ENCODE results near the gene MGAT5B. TPM values are rescaled to one million over a fixed set of nuclear protein-coding genes. Genes with fewer than 3 reads are reported as not detected.

MGAT5B gene
- total and polyA plus RNA-seq, 2 of the 13 experiments (the other 11 are each of a cell fraction or from before 2014, with no cell fraction given) = 0.07 to 0.13 TPM

DNA sequence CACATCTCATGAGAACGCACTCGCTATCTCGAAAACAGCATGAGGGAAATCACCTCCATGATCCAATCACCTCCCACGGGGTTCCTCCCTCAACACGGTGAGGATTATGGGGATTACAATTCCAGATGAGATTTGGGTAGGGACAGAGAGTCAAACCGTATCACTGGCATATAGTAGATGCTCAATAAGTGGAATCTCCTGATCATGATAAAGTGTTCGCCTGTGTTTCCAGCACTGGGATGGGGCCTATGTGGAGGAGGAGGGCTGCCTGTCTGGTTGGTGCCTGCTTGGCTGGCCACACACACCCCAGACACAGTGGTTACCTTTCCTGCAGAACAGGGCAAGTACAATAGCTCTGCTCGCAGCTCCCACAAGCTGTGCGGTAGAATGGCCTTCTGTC, 6.1 kb upstream of the MGAT5B start:
- Histone ChIP-seq H3K4me2 (ENCODE audit: low read depth, low read length) (no peak overlapping the region), H4K20me1 (ENCODE audit: insufficient read depth, low read length) (peaks cover 3% of the 10 kb centered on the region; the same call in 1 of the 2 replicates), H3K4me3 (replicated peaks in 1 of 3; ENCODE audit: insufficient read depth in 1 of 3, low read depth in 2 of 3, low read length in 3 of 3) (no peak overlapping the region), H3K36me3 (replicated peaks in 1 of 2; ENCODE audit: control insufficient read depth in 1 of 2, insufficient read depth in 2 of 2, low read length in 2 of 2) (no peaks in the 10 kb centered on the region), H3K4me1 (ENCODE audit: insufficient read depth, low read length) (peaks cover 6% of the 10 kb centered on the region; the same call in 1 of the 2 replicates), H3K79me2 (ENCODE audit: insufficient read depth, low read length) (no peaks in the 10 kb centered on the region), H3K9me3 (ENCODE audit: low read length) (no peaks in the 10 kb centered on the region), H3K9ac (ENCODE audit: insufficient read depth, low read depth, low read length) (no peak overlapping the region), H3K27me3 (ENCODE audit: control insufficient read depth in 1 of 2, insufficient read depth in 2 of 2, low read length in 2 of 2) (peaks cover 18 to 80% of the 10 kb centered on the region in 2 experiments), H3K27ac (ENCODE audit: extremely low read length, insufficient read depth, low read length) (no peak overlapping the region), H2AFZ (ENCODE audit: low read length) (no peak overlapping the region)
- ChIA-PET CTCF (ENCODE audit: low intra/inter-chr PET ratio, low total read pairs) (no interaction called here), POLR2A (no interaction called here)
- no peak for DNase-seq (ENCODE audit: low spot score)
- 51% methylated on average over 9 of the region's 9 CpGs for WGBS (ENCODE audit: low lambda C conversion rate)
- intact Hi-C loops (cut with micrococcal nuclease; ENCODE audit: unreplicated experiment) = no loop called here
- no peak for ATAC-seq
- TF ChIP-seq ZNF530 (CRISPR knock-in tag; IDR thresholded peaks at IDR 0.05; ENCODE audit: low read depth) (no peak), ZNF543 (CRISPR knock-in tag; IDR thresholded peaks at IDR 0.05) (no peak), ZNF232 (CRISPR knock-in tag; IDR thresholded peaks at IDR 0.05; ENCODE audit: borderline replicate concordance) (no peak), ZNF225 (CRISPR knock-in tag; IDR thresholded peaks at IDR 0.05) (no peak), FOXO1 (CRISPR knock-in tag; IDR thresholded peaks at IDR 0.05) (no peak), YEATS2 (CRISPR knock-in tag; IDR thresholded peaks at IDR 0.05; ENCODE audit: borderline replicate concordance) (no peak), MBD4 (IDR thresholded peaks at IDR 0.05; ENCODE audit: borderline replicate concordance, low read length) (no peak), KLF11 (CRISPR knock-in tag; IDR thresholded peaks at IDR 0.05) (no peak)
- TF ChIP-seq, protein P1, sequence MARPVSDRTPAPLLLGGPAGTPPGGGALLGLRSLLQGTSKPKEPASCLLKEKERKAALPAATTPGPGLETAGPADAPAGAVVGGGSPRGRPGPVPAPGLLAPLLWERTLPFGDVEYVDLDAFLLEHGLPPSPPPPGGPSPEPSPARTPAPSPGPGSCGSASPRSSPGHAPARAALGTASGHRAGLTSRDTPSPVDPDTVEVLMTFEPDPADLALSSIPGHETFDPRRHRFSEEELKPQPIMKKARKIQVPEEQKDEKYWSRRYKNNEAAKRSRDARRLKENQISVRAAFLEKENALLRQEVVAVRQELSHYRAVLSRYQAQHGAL (CRISPR knock-in tag; IDR thresholded peaks at IDR 0.05; ENCODE audit: not compliant biosample characterization) = no peak
- TF ChIP-seq, protein P2, sequence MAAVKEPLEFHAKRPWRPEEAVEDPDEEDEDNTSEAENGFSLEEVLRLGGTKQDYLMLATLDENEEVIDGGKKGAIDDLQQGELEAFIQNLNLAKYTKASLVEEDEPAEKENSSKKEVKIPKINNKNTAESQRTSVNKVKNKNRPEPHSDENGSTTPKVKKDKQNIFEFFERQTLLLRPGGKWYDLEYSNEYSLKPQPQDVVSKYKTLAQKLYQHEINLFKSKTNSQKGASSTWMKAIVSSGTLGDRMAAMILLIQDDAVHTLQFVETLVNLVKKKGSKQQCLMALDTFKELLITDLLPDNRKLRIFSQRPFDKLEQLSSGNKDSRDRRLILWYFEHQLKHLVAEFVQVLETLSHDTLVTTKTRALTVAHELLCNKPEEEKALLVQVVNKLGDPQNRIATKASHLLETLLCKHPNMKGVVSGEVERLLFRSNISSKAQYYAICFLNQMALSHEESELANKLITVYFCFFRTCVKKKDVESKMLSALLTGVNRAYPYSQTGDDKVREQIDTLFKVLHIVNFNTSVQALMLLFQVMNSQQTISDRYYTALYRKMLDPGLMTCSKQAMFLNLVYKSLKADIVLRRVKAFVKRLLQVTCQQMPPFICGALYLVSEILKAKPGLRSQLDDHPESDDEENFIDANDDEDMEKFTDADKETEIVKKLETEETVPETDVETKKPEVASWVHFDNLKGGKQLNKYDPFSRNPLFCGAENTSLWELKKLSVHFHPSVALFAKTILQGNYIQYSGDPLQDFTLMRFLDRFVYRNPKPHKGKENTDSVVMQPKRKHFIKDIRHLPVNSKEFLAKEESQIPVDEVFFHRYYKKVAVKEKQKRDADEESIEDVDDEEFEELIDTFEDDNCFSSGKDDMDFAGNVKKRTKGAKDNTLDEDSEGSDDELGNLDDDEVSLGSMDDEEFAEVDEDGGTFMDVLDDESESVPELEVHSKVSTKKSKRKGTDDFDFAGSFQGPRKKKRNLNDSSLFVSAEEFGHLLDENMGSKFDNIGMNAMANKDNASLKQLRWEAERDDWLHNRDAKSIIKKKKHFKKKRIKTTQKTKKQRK (IDR thresholded peaks at IDR 0.05; ENCODE audit: low read length) = no peak
- TF ChIP-seq, protein P3, sequence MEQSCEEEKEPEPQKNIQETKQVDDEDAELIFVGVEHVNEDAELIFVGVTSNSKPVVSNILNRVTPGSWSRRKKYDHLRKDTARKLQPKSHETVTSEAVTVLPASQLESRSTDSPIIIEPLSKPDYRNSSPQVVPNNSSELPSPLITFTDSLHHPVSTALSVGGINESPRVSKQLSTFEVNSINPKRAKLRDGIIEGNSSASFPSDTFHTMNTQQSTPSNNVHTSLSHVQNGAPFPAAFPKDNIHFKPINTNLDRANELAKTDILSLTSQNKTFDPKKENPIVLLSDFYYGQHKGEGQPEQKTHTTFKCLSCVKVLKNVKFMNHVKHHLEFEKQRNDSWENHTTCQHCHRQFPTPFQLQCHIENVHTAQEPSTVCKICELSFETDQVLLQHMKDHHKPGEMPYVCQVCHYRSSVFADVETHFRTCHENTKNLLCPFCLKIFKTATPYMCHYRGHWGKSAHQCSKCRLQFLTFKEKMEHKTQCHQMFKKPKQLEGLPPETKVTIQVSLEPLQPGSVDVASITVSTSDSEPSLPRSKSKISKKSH (CRISPR knock-in tag; IDR thresholded peaks at IDR 0.05; ENCODE audit: borderline replicate concordance) = no peak
- TF ChIP-seq, protein P4, sequence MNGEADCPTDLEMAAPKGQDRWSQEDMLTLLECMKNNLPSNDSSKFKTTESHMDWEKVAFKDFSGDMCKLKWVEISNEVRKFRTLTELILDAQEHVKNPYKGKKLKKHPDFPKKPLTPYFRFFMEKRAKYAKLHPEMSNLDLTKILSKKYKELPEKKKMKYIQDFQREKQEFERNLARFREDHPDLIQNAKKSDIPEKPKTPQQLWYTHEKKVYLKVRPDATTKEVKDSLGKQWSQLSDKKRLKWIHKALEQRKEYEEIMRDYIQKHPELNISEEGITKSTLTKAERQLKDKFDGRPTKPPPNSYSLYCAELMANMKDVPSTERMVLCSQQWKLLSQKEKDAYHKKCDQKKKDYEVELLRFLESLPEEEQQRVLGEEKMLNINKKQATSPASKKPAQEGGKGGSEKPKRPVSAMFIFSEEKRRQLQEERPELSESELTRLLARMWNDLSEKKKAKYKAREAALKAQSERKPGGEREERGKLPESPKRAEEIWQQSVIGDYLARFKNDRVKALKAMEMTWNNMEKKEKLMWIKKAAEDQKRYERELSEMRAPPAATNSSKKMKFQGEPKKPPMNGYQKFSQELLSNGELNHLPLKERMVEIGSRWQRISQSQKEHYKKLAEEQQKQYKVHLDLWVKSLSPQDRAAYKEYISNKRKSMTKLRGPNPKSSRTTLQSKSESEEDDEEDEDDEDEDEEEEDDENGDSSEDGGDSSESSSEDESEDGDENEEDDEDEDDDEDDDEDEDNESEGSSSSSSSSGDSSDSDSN (CRISPR knock-in tag; IDR thresholded peaks at IDR 0.05) = no peak
- in situ Hi-C loops (cut with HindIII; ENCODE audit: extremely low pct_ligation_motif_present, low pct_unique_long_range_greater_than_20kb) = loop anchor here (25.0 kb wide), 1 partner anchor 375 kb away; no protein-coding TSS in a partner anchor
- no TSS peak for BruUV-seq (replicated peaks)
- FAIRE-seq = no peak

Data from HepG2 (cell line).